Tibial nerve (tissue), 4 donors: ENCODE data around the gene YIPF7. TPM values are rescaled to one million over a fixed set of nuclear protein-coding genes. Genes with fewer than 3 reads are reported as not detected.

Experiments used
- DNase-seq, 2 donors: peaks; one replicate each; pipeline ENCODE4 v3.0.0-alpha.2; 2019; ENCODE audit warnings: low spot score in 2 of 2
- H3K27ac ChIP-seq, 4 donors: fragments of 200-600 bp; sonication (generic) in 3 of 4; one replicate each; pipeline ENCODE4 v1.5.1; 2017 to 2019; ENCODE audit warnings: mild to moderate bottlenecking in 1 of 4
- H3K27me3 ChIP-seq, 2 donors: fragments of 200-600 bp; sonication (generic) in 1 of 2; one replicate each; pipeline versions ENCODE4 v1.5.1 to v1.6.0; 2017 to 2019
- H3K36me3 ChIP-seq, 3 donors: fragments of 200-600 bp; sonication (generic); one replicate each; pipeline ENCODE4 v1.5.1; 2018 to 2019
- H3K4me1 ChIP-seq, 4 donors: fragments of 200-600 bp; sonication (generic) in 3 of 4; one replicate each; pipeline ENCODE4 v1.5.1; 2017 to 2019
- H3K4me3 ChIP-seq, 4 donors: fragments of 200-600 bp; sonication (generic) in 3 of 4; one replicate each; pipeline ENCODE4 v1.5.1; 2017 to 2019; ENCODE audit warnings: mild to moderate bottlenecking in 1 of 4, moderate library complexity in 1 of 4
- H3K9me3 ChIP-seq, 4 donors: fragments of 200-600 bp; sonication (generic) in 3 of 4; one replicate each; pipeline ENCODE4 v1.5.1; 2017 to 2019
- EP300 ChIP-seq, 2 donors: sonication (generic); formaldehyde crosslinking; IDR thresholded peaks; one replicate each; pipeline ENCODE4 v1.6.1; 2017; ENCODE audit warnings: antibody characterized with exemption in 2 of 2, mild to moderate bottlenecking in 1 of 2
- POLR2A ChIP-seq, 2 donors: fragments of 450-650 bp; IDR thresholded peaks; one replicate each; pipeline ENCODE4 v1.6.1; 2017; ENCODE audit warnings: antibody characterized with exemption in 2 of 2, mild to moderate bottlenecking in 2 of 2, moderate library complexity in 2 of 2
- WGBS, 2 donors: methylation state at CpG; one replicate each; pipeline ENCODE4 v1.1.5; 2018; 5-methylcytosine and 5-hydroxymethylcytosine counted together
- total RNA-seq, 4 donors: library from RNA; depleted of rRNA; stranded (reverse); fragments of >200 nt; gene quantifications; one replicate each; pipeline ENCODE4 v1.1.0, GENCODE V29; 2016
- TF ChIP-seq, protein P1 (sequence below), 5 experiments: fragments of 200-600 bp in 3 of 5; fragments of 450-650 bp in 2 of 5; sonication (generic) in 3 of 5; IDR thresholded peaks; one replicate each; pipeline ENCODE4 v1.5.1; 2016 to 2019; ENCODE audit warnings: antibody characterized with exemption in 5 of 5, mild to moderate bottlenecking in 3 of 5, moderate library complexity in 2 of 5

YIPF7 gene
- total RNA-seq, 4 donors from 2014 or later, result 0.98 to 2.0 TPM; not detected in 2

- no peak for DNase-seq
- 76 to 78% methylated on average over 1 of the region's 1 CpG for WGBS, 2 donors
- no peaks in the 10 kb centered on the region for H3K4me1 ChIP-seq
- peaks cover 0 to 11% (median 0%) of the 10 kb centered on the region in 4 donors for H3K9me3 ChIP-seq
- H3K27me3 ChIP-seq, result no peaks in the 10 kb centered on the region
- H3K4me3 ChIP-seq, result no peak overlapping the region
- no peaks in the 10 kb centered on the region for H3K36me3 ChIP-seq
- H3K27ac ChIP-seq, result no peak overlapping the region
- TF ChIP-seq, protein P1, sequence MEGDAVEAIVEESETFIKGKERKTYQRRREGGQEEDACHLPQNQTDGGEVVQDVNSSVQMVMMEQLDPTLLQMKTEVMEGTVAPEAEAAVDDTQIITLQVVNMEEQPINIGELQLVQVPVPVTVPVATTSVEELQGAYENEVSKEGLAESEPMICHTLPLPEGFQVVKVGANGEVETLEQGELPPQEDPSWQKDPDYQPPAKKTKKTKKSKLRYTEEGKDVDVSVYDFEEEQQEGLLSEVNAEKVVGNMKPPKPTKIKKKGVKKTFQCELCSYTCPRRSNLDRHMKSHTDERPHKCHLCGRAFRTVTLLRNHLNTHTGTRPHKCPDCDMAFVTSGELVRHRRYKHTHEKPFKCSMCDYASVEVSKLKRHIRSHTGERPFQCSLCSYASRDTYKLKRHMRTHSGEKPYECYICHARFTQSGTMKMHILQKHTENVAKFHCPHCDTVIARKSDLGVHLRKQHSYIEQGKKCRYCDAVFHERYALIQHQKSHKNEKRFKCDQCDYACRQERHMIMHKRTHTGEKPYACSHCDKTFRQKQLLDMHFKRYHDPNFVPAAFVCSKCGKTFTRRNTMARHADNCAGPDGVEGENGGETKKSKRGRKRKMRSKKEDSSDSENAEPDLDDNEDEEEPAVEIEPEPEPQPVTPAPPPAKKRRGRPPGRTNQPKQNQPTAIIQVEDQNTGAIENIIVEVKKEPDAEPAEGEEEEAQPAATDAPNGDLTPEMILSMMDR (IDR thresholded peaks at IDR 0.05), result no peak
- TF ChIP-seq POLR2A (IDR thresholded peaks at IDR 0.05) (no peak), EP300 (IDR thresholded peaks at IDR 0.05) (no peak)
Measured at GRCh38 chr4:44578954-44579353, 72.5 kb downstream of the YIPF7 start.

Other genes with a start within 250 kb of the YIPF7 start
- gene KCTD8, start 202.8 kb downstream of the YIPF7 start, total RNA-seq, result 1 to 10 TPM in 2 of 4 donors, under 1 TPM in 1, not detected in 1; 0.63 to 1.5 (median 1.1) TPM
- gene GUF1, start 26.8 kb upstream of the YIPF7 start, total RNA-seq, result 10 to 100 TPM; 15.3 to 21.9 (median 18.7) TPM
- 10 to 100 TPM; 14.1 to 23.6 (median 18.0) TPM for gene GNPDA2, start 74.9 kb upstream of the YIPF7 start, total RNA-seq